ENCODE results near the gene ELAVL1. TPM values are rescaled to one million over a fixed set of nuclear protein-coding genes. Genes with fewer than 3 reads are reported as not detected.

The ELAVL1 gene
- total and polyA plus RNA-seq, 9 of the 15 experiments (the other 6 are each of a cell fraction or from before 2014, with no cell fraction given) = 4.3 to 172 (median 69.2) TPM

GRCh38 chr19:7926727-7927604, 78.5 kb downstream of the ELAVL1 start (continued):
- TF ChIP-seq, protein P1, sequence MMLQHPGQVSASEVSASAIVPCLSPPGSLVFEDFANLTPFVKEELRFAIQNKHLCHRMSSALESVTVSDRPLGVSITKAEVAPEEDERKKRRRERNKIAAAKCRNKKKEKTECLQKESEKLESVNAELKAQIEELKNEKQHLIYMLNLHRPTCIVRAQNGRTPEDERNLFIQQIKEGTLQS (IDR thresholded peaks at IDR 0.05) = 0 out of 2 replicates have a peak, but pooled peaks have one; percentile 11
- TF ChIP-seq, protein P1 (CRISPR knock-in tag; conservative IDR thresholded peaks at IDR 0.05) = no peak
- TF ChIP-seq STAT5B (CRISPR knock-in tag; IDR thresholded peaks at IDR 0.05) = no peak
- TF ChIP-seq FOXP1 (CRISPR knock-in tag; IDR thresholded peaks at IDR 0.05) = no peak
- TF ChIP-seq ZSCAN32 (CRISPR knock-in tag; IDR thresholded peaks at IDR 0.05) = no peak
- TF ChIP-seq POLR2G (IDR thresholded peaks at IDR 0.05; ENCODE audit: low read depth, low read length) = peak; percentile 62
- no peak for TF ChIP-seq FOXJ2 (tag; IDR thresholded peaks at IDR 0.05)
- peak; percentile 46; the same call in 1 of the 2 replicates for TF ChIP-seq POLR2A (conservative IDR thresholded peaks at IDR 0.05)
- TF ChIP-seq ZNF740 (CRISPR knock-in tag; IDR thresholded peaks at IDR 0.05) = 0 out of 2 replicates have a peak, but pooled peaks have one; percentile 51
- TF ChIP-seq ZNF740 (tag; IDR thresholded peaks at IDR 0.05) = no peak
- TF ChIP-seq ETV1 (tag; conservative IDR thresholded peaks at IDR 0.05; ENCODE audit: low read depth) = no peak
- TF ChIP-seq SRF (CRISPR knock-in tag; IDR thresholded peaks at IDR 0.05) = 0 out of 4 replicates have a peak, but pooled peaks of 1 of the 2 experiments have one; percentile 20
- TF ChIP-seq, protein P2, sequence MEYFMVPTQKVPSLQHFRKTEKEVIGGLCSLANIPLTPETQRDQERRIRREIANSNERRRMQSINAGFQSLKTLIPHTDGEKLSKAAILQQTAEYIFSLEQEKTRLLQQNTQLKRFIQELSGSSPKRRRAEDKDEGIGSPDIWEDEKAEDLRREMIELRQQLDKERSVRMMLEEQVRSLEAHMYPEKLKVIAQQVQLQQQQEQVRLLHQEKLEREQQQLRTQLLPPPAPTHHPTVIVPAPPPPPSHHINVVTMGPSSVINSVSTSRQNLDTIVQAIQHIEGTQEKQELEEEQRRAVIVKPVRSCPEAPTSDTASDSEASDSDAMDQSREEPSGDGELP (CRISPR knock-in tag; IDR thresholded peaks at IDR 0.05; ENCODE audit: borderline replicate concordance) = peak; percentile 78; the same call in 1 of the 2 replicates
- no peak for TF ChIP-seq SMARCC2 (IDR thresholded peaks at IDR 0.05; ENCODE audit: low read depth)
- TF ChIP-seq SUPT5H (IDR thresholded peaks at IDR 0.05) = 0 out of 2 replicates have a peak, but pooled peaks have one; percentile 74
